ENCODE measurements around the gene MYL9.

MYL9 gene

DNA sequence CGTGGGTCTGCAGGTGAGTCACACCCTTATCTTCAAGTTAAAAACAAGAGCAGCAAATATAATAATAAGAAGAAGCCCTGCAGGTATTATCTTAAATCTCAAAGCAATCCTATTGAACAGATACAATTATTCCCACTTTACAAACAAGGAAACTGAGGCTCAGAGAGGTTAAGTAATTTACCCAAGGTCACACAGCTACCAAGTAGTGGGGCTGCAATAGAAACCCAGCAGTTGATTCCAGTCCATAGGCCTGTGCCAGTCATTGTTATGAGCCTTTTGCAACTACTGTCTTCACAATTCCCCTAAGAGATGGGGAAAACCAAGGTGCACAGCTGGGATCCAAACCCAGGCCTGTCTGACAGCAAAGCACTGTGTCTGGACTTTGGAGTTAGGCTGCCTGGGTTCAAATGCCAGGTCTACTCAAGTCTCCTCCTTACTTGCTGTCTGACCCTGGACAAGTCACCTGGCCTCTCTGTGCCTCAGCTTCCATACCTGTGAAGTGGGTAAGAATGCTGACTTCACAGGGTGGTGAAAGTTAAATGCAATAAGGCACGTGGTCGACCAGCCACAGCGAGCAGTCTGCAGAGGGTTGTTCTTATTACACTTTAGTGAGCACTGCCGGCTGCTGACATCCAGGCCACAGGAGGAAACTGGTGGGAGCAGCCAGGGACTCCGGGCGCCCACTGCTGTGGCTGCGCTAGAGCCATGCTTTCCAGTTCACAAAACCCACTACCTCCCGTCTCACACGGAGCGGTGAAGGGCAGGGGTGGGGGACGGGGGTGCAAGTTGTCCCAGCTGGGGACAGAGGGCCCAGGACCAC is 6.1 kb downstream of the MYL9 start:
- TF ChIP-seq, protein P1, sequence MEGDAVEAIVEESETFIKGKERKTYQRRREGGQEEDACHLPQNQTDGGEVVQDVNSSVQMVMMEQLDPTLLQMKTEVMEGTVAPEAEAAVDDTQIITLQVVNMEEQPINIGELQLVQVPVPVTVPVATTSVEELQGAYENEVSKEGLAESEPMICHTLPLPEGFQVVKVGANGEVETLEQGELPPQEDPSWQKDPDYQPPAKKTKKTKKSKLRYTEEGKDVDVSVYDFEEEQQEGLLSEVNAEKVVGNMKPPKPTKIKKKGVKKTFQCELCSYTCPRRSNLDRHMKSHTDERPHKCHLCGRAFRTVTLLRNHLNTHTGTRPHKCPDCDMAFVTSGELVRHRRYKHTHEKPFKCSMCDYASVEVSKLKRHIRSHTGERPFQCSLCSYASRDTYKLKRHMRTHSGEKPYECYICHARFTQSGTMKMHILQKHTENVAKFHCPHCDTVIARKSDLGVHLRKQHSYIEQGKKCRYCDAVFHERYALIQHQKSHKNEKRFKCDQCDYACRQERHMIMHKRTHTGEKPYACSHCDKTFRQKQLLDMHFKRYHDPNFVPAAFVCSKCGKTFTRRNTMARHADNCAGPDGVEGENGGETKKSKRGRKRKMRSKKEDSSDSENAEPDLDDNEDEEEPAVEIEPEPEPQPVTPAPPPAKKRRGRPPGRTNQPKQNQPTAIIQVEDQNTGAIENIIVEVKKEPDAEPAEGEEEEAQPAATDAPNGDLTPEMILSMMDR (IDR thresholded peaks at IDR 0.05; ENCODE audit: low read depth, low read length, missing control alignments): no peak
- Histone ChIP-seq H3K4me3 (ENCODE audit: low read depth, low read length) (no peak overlapping the region), H3K27me3 (replicated peaks) (no peaks in the 10 kb centered on the region), H3K36me3 (replicated peaks) (peaks cover 56% of the 10 kb centered on the region), H3K27ac (no peak overlapping the region)
- in situ Hi-C loops (cut with HindIII; ENCODE audit: low pct_ligation_motif_present, low sequenced_read_pairs): no loop called here
- no peak for DNase-seq

- TF ChIP-seq, protein P1 (IDR thresholded peaks at IDR 0.05; ENCODE audit: low read depth, low read length, missing control alignments): peak; percentile 57
- no peak overlapping the region for H3K4me3 ChIP-seq (ENCODE audit: low read depth, low read length)
- in situ Hi-C loops (cut with HindIII; ENCODE audit: low pct_ligation_motif_present, low sequenced_read_pairs): no loop called here
- no peak for DNase-seq
- no peak overlapping the region for H3K27ac ChIP-seq
- peaks cover 56% of the 10 kb centered on the region for H3K36me3 ChIP-seq (replicated peaks)
- no peaks in the 10 kb centered on the region for H3K27me3 ChIP-seq (replicated peaks)
Measured at GRCh38 chr20:36548006-36548315, 6.6 kb downstream of the MYL9 start.

DNA sequence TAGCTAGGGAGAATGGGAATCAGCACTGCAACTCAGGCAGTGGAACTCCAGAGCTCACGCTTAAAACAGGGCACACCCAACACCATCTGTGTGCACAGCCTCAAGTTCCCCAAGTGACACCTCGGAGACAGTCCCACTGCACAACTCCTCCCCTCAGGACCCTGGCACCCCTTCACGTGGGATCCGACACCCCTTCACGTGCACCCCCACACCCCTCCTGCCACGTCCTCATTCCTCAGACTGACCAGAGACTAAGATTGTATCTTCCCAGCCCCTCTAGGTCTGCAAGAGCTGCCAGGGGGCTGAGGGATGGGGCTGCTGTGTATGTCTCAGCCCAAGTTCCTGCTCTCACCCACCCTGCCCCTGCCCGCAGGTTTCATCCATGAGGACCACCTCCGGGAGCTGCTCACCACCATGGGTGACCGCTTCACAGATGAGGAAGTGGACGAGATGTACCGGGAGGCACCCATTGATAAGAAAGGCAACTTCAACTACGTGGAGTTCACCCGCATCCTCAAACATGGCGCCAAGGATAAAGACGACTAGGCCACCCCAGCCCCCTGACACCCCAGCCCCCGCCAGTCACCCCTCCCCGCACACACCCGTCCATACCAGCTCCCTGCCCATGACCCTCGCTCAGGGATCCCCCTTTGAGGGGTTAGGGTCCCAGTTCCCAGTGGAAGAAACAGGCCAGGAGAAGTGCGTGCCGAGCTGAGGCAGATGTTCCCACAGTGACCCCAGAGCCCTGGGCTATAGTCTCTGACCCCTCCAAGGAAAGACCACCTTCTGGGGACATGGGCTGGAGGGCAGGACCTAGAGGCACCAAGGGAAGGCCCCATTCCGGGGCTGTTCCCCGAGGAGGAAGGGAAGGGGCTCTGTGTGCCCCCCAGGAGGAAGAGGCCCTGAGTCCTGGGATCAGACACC is 7.6 kb downstream of the MYL9 start:
- TF ChIP-seq, protein P1 (IDR thresholded peaks at IDR 0.05; ENCODE audit: low read depth, low read length, missing control alignments): no peak
- DNase-seq: no peak
- peaks cover 50% of the 10 kb centered on the region for H3K36me3 ChIP-seq (replicated peaks)
- no peak overlapping the region for H3K4me3 ChIP-seq (ENCODE audit: low read depth, low read length)
- no peak overlapping the region for H3K27ac ChIP-seq
- H3K27me3 ChIP-seq (replicated peaks): no peaks in the 10 kb centered on the region
- in situ Hi-C loops (cut with HindIII; ENCODE audit: low pct_ligation_motif_present, low sequenced_read_pairs): no loop called here

GRCh38 chr20:36549628-36549941 is 8.3 kb downstream of the MYL9 start:
- in situ Hi-C loops (cut with HindIII; ENCODE audit: low pct_ligation_motif_present, low sequenced_read_pairs): no loop called here
- TF ChIP-seq, protein P1 (IDR thresholded peaks at IDR 0.05; ENCODE audit: low read depth, low read length, missing control alignments): no peak

GRCh38 chr20:36549942-36550789 is 8.8 kb downstream of the MYL9 start:
- DNase-seq: no peak
- Histone ChIP-seq H3K36me3 (replicated peaks) (peaks cover 41% of the 10 kb centered on the region), H3K4me3 (ENCODE audit: low read depth, low read length) (no peak overlapping the region), H3K27ac (no peak overlapping the region), H3K27me3 (replicated peaks) (no peaks in the 10 kb centered on the region)
- in situ Hi-C loops (cut with HindIII; ENCODE audit: low pct_ligation_motif_present, low sequenced_read_pairs): no loop called here
- TF ChIP-seq, protein P1 (IDR thresholded peaks at IDR 0.05; ENCODE audit: low read depth, low read length, missing control alignments): no peak

More at GRCh38 chr20:36549628-36549941, 8.3 kb downstream of the MYL9 start:
- Histone ChIP-seq H3K36me3 (replicated peaks) (peaks cover 47% of the 10 kb centered on the region), H3K4me3 (ENCODE audit: low read depth, low read length) (no peak overlapping the region), H3K27ac (no peak overlapping the region), H3K27me3 (replicated peaks) (no peaks in the 10 kb centered on the region)
- DNase-seq: no peak

Data from brain microvascular endothelial cell (primary cell).